Measurements from ENCODE around the gene PYCARD. TPM values are rescaled to one million over a fixed set of nuclear protein-coding genes. Genes with fewer than 3 reads are reported as not detected.

PYCARD gene
- total RNA-seq, 4 donors from 2014 or later = 33.3 to 128 (median 90.6) TPM

DNA sequence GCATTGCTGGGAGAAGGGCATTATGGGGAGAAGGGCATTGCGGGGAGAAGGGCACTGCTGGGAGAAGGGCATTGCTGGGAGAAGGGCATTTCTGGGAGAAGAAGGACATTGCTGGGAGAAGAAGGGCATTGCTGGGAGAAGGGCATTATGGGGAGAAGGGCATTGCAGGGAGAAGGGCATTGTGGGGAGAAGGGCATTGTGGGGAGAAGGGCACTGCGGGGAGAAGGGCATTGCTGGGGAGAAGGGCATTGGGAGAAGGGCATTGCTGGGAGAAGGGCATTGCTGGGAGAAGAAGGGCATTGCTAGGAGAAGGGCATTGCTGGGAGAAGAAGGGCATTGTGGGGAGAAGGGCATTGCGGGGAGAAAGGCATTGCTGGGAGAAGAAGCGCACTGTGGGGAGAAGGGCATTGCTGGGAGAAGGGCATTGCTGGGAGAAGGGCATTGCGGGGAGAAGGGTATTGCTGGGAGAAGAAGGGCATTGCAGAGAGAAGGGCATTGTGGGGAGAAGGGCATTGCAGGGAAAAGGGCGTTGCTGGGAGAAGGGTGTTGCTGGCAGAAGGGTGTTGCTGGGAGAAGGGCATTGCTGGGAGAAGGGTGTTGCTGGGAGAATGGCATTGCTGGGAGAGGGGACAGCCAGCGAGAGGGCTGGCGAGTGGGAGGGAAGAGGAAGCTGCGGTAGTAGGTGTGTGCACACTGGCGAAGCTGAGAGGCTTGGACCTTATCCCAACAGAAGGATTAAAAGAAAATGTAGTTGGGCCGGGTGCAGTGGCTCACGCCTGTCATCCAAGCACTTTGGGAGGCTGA, 19.0 kb upstream of the PYCARD start:
- Histone ChIP-seq H3K9me3 (no peaks in the 10 kb centered on the region), H3K27me3 (peaks cover 35% of the 10 kb centered on the region), H3K27ac (no peak overlapping the region), H3K4me1 (peaks cover 0 to 7% (median 5%) of the 10 kb centered on the region in 4 donors), H3K36me3 (no peaks in the 10 kb centered on the region), H3K4me3 (no peak overlapping the region)
- TF ChIP-seq POLR2AphosphoS5 (IDR thresholded peaks at IDR 0.05) (no peak), POLR2A (IDR thresholded peaks at IDR 0.05) (no peak), EP300 (IDR thresholded peaks at IDR 0.05; ENCODE audit: low read depth) (no peak)
- TF ChIP-seq, protein P1, sequence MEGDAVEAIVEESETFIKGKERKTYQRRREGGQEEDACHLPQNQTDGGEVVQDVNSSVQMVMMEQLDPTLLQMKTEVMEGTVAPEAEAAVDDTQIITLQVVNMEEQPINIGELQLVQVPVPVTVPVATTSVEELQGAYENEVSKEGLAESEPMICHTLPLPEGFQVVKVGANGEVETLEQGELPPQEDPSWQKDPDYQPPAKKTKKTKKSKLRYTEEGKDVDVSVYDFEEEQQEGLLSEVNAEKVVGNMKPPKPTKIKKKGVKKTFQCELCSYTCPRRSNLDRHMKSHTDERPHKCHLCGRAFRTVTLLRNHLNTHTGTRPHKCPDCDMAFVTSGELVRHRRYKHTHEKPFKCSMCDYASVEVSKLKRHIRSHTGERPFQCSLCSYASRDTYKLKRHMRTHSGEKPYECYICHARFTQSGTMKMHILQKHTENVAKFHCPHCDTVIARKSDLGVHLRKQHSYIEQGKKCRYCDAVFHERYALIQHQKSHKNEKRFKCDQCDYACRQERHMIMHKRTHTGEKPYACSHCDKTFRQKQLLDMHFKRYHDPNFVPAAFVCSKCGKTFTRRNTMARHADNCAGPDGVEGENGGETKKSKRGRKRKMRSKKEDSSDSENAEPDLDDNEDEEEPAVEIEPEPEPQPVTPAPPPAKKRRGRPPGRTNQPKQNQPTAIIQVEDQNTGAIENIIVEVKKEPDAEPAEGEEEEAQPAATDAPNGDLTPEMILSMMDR (IDR thresholded peaks at IDR 0.05) = no peak
- 50 to 79% methylated on average over 8 to 12 of the region's 12 CpGs for WGBS, 2 donors (ENCODE audit: low coverage in 1 of 2)
- in situ Hi-C loops (cut with MboI; ENCODE audit: low pct_ligation_motif_present in 1 of 4, low pct_unique_long_range_greater_than_20kb in 1 of 4, low sequenced_read_pairs in 3 of 4) (no loop called here), intact Hi-C loops (cut with DNase I; ENCODE audit: low total_unique reads) (no loop called here)
- no peak for DNase-seq

DNA sequence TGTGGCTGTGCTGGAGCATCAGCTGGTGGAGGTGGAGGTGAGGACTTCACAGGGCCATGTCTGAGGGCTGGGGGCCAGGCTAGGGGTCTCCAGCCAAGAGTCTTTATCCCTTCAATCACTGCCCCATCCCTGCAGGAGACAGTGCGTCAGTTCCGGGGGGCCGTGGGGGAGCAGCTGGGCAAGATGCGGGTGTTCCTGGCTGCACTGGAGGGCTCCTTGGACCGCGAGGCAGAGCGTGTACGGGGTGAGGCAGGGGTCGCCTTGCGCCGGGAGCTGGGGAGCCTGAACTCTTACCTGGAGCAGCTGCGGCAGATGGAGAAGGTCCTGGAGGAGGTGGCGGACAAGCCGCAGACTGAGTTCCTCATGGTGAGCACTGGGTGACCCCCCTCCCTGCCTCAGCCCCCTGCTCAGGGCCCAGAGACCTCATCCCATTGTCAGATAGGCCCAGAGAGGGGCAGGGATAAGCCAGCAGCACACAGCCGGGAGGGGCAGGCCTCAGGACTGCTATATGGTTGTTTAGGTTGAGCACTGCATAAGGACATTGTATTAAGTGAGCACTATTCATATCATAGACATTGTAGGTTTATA, 16.7 kb upstream of the PYCARD start:
- Histone ChIP-seq H3K36me3 (no peaks in the 10 kb centered on the region), H3K27ac (no peak overlapping the region), H3K4me3 (no peak overlapping the region), H3K27me3 (peaks cover 58% of the 10 kb centered on the region), H3K9me3 (no peaks in the 10 kb centered on the region), H3K4me1 (peaks cover 15 to 29% (median 26%) of the 10 kb centered on the region in 4 donors)
- in situ Hi-C loops (cut with MboI; ENCODE audit: low pct_ligation_motif_present in 1 of 4, low pct_unique_long_range_greater_than_20kb in 1 of 4, low sequenced_read_pairs in 3 of 4) = no loop called here
- no peak for DNase-seq
- TF ChIP-seq POLR2A (IDR thresholded peaks at IDR 0.05) = no peak
- no peak for TF ChIP-seq EP300 (IDR thresholded peaks at IDR 0.05; ENCODE audit: low read depth)
- TF ChIP-seq, protein P1 (IDR thresholded peaks at IDR 0.05) = no peak
- TF ChIP-seq POLR2AphosphoS5 (IDR thresholded peaks at IDR 0.05) = no peak
- WGBS, 2 donors (ENCODE audit: low coverage in 1 of 2) = 95% methylated on average over 15 of the region's 15 CpGs; no CpG with 5 or more reads in 1 of the 2 donors
- intact Hi-C loops (cut with DNase I; ENCODE audit: low total_unique reads) = no loop called here

DNA sequence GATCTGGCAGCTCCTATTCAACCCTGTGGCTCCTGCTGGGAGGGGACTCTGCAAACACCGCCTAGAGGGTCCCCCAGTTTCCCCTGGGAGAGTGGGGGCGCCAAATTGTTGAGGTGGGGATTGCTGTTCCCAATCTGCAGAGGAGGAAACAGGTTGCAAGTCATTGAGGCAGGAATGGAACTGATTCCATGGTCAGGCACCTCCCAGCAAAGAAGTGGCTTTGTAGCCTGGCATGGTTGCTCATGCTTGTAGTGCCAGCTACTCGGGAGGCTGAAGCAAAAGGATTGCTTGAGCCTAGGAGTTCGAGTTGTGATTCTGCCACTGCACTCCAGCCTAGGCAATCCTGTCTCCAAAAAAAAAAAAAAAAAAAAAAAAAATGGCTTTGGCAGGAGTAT, 14.6 kb upstream of the PYCARD start:
- Histone ChIP-seq H3K4me1 (peaks cover 15 to 29% (median 26%) of the 10 kb centered on the region in 4 donors), H3K36me3 (no peaks in the 10 kb centered on the region), H3K27ac (no peak overlapping the region), H3K9me3 (no peaks in the 10 kb centered on the region), H3K27me3 (peaks cover 76% of the 10 kb centered on the region), H3K4me3 (no peak overlapping the region)
- 26% methylated on average over 4 of the region's 4 CpGs; no CpG with 5 or more reads in 1 of the 2 donors for WGBS, 2 donors (ENCODE audit: low coverage in 1 of 2)
- in situ Hi-C loops (cut with MboI; ENCODE audit: low pct_ligation_motif_present in 1 of 4, low pct_unique_long_range_greater_than_20kb in 1 of 4, low sequenced_read_pairs in 3 of 4) = no loop called here
- TF ChIP-seq EP300 (IDR thresholded peaks at IDR 0.05; ENCODE audit: low read depth) (no peak), POLR2A (IDR thresholded peaks at IDR 0.05) (no peak), POLR2AphosphoS5 (IDR thresholded peaks at IDR 0.05) (no peak)
- TF ChIP-seq, protein P1 (IDR thresholded peaks at IDR 0.05) = no peak
- intact Hi-C loops (cut with DNase I; ENCODE audit: low total_unique reads) = no loop called here
- DNase-seq = no peak

DNA sequence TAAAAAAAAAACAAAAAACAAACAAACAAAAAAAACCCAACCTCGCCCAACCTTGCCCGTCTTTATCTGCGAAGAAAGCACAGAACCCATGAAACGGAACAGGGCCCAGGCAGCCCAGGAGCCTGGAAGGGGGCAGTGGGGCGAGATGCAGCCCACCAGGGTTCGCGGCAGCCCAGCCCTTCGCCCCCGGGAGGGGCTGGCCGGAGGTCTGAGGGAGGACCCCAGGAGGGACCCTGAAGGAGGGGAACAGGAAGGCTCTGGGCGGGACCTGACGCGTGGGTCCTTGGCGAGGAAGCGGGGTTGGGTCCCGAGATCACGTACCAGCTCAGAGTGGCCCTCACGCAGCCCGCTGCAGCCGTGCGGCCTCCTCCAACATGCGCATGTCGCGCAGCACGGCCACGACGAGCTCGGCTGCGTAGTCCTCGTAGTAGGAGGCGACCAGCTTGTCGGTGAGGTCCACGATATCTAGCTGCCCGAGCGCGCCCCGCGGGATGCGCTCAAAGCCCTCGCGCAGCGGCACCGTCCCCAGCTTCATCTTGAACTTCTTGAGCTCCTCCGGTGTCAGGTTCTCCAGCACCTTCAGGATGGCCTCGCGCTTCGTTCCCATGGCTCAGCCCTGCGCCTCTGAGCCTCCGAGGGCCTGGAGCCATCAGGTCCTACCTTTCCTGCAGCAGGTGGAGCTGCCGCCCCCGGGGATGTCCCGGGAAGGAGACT, 14.0 kb upstream of the PYCARD start, which contains the start of gene PYDC1:
Gene PYDC1 (minus strand): TSS at position 714 of the 714 bp plus-strand sequence. CDS start 107 bp downstream, at position 607.
- H3K9me3 ChIP-seq = no peaks in the 10 kb centered on the region
- H3K4me1 ChIP-seq = peaks cover 15 to 29% (median 26%) of the 10 kb centered on the region in 4 donors
- H3K27me3 ChIP-seq = peaks cover 76% of the 10 kb centered on the region
- intact Hi-C loops (cut with DNase I; ENCODE audit: low total_unique reads) (no loop called here), in situ Hi-C loops (cut with MboI; ENCODE audit: low pct_ligation_motif_present in 1 of 4, low pct_unique_long_range_greater_than_20kb in 1 of 4, low sequenced_read_pairs in 3 of 4) (no loop called here)
- DNase-seq = no peak
- no peak for TF ChIP-seq POLR2AphosphoS5 (IDR thresholded peaks at IDR 0.05)
- no peak for TF ChIP-seq EP300 (IDR thresholded peaks at IDR 0.05; ENCODE audit: low read depth)
- TF ChIP-seq, protein P1 (IDR thresholded peaks at IDR 0.05) = no peak
- TF ChIP-seq POLR2A (IDR thresholded peaks at IDR 0.05) = no peak
- WGBS, 2 donors (ENCODE audit: low coverage in 1 of 2) = 0 to 13% methylated on average over 4 to 45 of the region's 52 CpGs
- H3K36me3 ChIP-seq = no peaks in the 10 kb centered on the region
- H3K4me3 ChIP-seq = peak within 1 kb of the TSS in 2 of 4 donors; percentile 33 to 49
- no peak within 1 kb of the TSS for H3K27ac ChIP-seq

Data from transverse colon (tissue), 4 donors.